ENCODE measurements around the gene EMC10.
"Not testable (repeated sequence)": the region's sequence is repeated elsewhere in the genome, so short reads cannot be mapped to it uniquely, and the experiment has no call there.

- not testable (repeated sequence) for TF ChIP-seq POLR2AphosphoS5 (IDR thresholded peaks at IDR 0.05; ENCODE audit: low read depth, low read length); CTCF (IDR thresholded peaks at IDR 0.05); TCF7L2 (IDR thresholded peaks at IDR 0.05; ENCODE audit: low read depth, low read length)
- TF ChIP-seq, protein P1, sequence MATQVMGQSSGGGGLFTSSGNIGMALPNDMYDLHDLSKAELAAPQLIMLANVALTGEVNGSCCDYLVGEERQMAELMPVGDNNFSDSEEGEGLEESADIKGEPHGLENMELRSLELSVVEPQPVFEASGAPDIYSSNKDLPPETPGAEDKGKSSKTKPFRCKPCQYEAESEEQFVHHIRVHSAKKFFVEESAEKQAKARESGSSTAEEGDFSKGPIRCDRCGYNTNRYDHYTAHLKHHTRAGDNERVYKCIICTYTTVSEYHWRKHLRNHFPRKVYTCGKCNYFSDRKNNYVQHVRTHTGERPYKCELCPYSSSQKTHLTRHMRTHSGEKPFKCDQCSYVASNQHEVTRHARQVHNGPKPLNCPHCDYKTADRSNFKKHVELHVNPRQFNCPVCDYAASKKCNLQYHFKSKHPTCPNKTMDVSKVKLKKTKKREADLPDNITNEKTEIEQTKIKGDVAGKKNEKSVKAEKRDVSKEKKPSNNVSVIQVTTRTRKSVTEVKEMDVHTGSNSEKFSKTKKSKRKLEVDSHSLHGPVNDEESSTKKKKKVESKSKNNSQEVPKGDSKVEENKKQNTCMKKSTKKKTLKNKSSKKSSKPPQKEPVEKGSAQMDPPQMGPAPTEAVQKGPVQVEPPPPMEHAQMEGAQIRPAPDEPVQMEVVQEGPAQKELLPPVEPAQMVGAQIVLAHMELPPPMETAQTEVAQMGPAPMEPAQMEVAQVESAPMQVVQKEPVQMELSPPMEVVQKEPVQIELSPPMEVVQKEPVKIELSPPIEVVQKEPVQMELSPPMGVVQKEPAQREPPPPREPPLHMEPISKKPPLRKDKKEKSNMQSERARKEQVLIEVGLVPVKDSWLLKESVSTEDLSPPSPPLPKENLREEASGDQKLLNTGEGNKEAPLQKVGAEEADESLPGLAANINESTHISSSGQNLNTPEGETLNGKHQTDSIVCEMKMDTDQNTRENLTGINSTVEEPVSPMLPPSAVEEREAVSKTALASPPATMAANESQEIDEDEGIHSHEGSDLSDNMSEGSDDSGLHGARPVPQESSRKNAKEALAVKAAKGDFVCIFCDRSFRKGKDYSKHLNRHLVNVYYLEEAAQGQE (IDR thresholded peaks at IDR 0.05; ENCODE audit: insufficient read depth in 1 of 2, low read depth in 2 of 2, low read length in 1 of 2), result not testable (repeated sequence)
Observed at GRCh38 chr19:50439130-50439529, 37.2 kb upstream of the EMC10 start.
